NT2/D1 (cell line): ENCODE results near the gene CKAP4.
A peak's percentile ranks its signal among the peaks of the same experiment; 100 is the strongest.

Experiments
- DNase-seq: peaks from one replicate; pipeline ENCODE4 v3.0.0-alpha.2; 2011; ENCODE audit warnings: low read depth, low spot score
- H3K27me3 ChIP-seq: 2 replicates; pipeline ENCODE4 v1.6.0; 2011; ENCODE audit warnings: mild to moderate bottlenecking; ENCODE audit not compliant: insufficient read length, insufficient read depth
- H3K36me3 ChIP-seq: 2 replicates; pipeline ENCODE4 v1.6.1; 2011; ENCODE audit warnings: mild to moderate bottlenecking, low read length, mixed read lengths; ENCODE audit not compliant: insufficient read depth, insufficient read length
- H3K4me1 ChIP-seq: 2 replicates; pipeline ENCODE4 v1.5.1; 2011; ENCODE audit not compliant: insufficient read depth, insufficient read length
- H3K4me3 ChIP-seq: 2 replicates; pipeline ENCODE4 v1.5.1; 2011; ENCODE audit warnings: low read depth; ENCODE audit not compliant: insufficient read length
- H3K9ac ChIP-seq: 2 replicates; pipeline ENCODE4 v1.6.0; 2011; ENCODE audit warnings: low read depth; ENCODE audit not compliant: insufficient read length
- H3K9me3 ChIP-seq: 2 replicates; pipeline ENCODE4 v1.5.1; 2011; ENCODE audit warnings: mild to moderate bottlenecking, low read length; ENCODE audit not compliant: insufficient read depth
- SUZ12 ChIP-seq: IDR thresholded peaks from 2 replicates; pipeline ENCODE4 v1.6.1; 2011; ENCODE audit not compliant: insufficient read length, insufficient read depth; ENCODE audit errors: extremely low read depth
- YY1 ChIP-seq: IDR thresholded peaks from 2 replicates; pipeline ENCODE4 v1.6.1; 2011; ENCODE audit not compliant: insufficient read length, insufficient read depth
- ZNF274 ChIP-seq: IDR thresholded peaks from 2 replicates; pipeline ENCODE4 v1.6.1; 2011; ENCODE audit warnings: mild to moderate bottlenecking, low read depth, low read length

Gene CKAP4

DNA sequence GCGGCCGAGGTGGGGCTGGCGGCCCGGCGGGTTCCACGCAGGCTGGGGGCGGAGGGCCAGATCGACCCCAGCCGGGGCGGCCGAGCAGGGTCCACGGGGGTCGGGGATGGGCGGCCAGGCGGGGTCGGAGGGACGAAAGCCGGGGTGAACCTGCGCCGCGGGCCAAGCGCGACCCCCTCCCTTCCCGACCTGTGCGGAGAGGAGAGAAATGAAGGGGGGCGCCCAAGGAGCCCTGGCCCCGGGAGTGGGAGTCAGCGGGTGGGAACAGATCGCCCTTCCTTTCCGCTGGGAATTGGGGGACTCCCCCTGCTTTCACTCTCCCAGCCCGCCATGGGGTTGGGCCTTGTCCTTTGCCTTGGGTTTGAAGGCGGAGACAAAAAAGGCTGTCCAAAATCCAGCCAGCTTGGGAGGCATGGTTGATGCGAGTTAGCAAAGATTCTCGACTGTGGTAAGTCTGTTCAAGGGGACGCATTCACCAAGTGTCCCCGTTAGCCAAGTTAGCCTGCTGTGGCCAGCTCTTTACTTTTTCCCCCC, 559 bp upstream of the CKAP4 start:
- DNase-seq = no peak
- no peaks in the 10 kb centered on the region for H3K27me3 ChIP-seq
- H3K4me3 ChIP-seq = peak overlapping the region; percentile 76
- peaks cover 27% of the 10 kb centered on the region for H3K36me3 ChIP-seq
- peak overlapping the region; percentile 76 for H3K9ac ChIP-seq
- H3K9me3 ChIP-seq = no peaks in the 10 kb centered on the region
- TF ChIP-seq ZNF274 (no peak), YY1 (no peak), SUZ12 (no peak)
- H3K4me1 ChIP-seq = peaks cover 11% of the 10 kb centered on the region

GRCh38 chr12:106246891-106247673, 738 bp downstream of the CKAP4 start:
- TF ChIP-seq ZNF274 (no peak), SUZ12 (no peak), YY1 (no peak)
- Histone ChIP-seq H3K9ac (peak overlapping the region; percentile 95), H3K4me3 (peak overlapping the region; percentile 76), H3K9me3 (no peaks in the 10 kb centered on the region), H3K27me3 (no peaks in the 10 kb centered on the region), H3K36me3 (peaks cover 40% of the 10 kb centered on the region), H3K4me1 (peaks cover 11% of the 10 kb centered on the region)
- no peak for DNase-seq

DNA sequence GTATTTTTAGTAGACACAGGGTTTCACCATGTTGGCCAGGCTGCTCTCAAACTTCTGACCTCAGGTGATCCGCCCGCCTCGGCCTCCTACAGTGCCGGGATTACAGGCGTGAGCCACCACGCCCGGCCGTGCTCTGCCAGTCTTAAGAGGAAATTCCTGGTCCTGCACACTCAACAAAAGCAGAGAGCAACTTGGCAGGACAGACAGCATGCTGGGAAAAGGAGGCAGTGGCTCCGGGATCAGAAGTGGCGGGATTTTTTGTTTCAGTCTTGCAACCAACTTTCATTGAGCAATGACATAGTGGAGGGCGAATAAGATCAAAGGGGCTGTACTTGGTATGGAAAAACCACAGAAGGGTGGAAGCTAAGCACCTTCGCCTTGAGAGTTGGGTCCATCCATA, 2.1 kb downstream of the CKAP4 start:
- DNase-seq = no peak
- Histone ChIP-seq H3K9me3 (no peaks in the 10 kb centered on the region), H3K4me3 (no peak overlapping the region), H3K4me1 (peaks cover 11% of the 10 kb centered on the region), H3K36me3 (peaks cover 51% of the 10 kb centered on the region), H3K9ac (no peak overlapping the region), H3K27me3 (no peaks in the 10 kb centered on the region)
- TF ChIP-seq SUZ12 = no peak
- no peak for TF ChIP-seq ZNF274
- TF ChIP-seq YY1 = no peak

DNA sequence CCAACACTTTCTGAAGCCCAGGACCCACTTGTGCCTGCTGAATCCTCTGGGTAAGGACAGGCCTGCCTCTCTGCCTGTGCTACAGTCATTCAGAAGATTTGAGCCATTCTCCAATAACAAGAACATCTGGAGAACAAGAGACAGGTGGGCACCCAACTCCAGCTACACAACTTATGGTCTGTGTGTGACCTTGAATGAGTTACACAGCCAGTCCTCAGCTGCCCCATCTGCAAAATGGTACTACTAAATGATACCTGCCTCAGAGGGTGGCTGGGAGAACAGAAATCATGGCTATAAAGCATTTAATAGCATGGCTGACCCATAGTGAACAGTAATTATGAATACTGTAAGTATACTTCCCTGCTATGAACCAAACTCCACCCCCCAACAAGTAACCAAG, 4.2 kb downstream of the CKAP4 start:
- no peak overlapping the region for H3K9ac ChIP-seq
- H3K4me3 ChIP-seq = no peak overlapping the region
- no peak for TF ChIP-seq SUZ12
- no peak for TF ChIP-seq ZNF274
- no peak for TF ChIP-seq YY1
- H3K36me3 ChIP-seq = peaks cover 72% of the 10 kb centered on the region
- H3K27me3 ChIP-seq = no peaks in the 10 kb centered on the region
- DNase-seq = no peak
- peaks cover 9% of the 10 kb centered on the region for H3K4me1 ChIP-seq
- no peaks in the 10 kb centered on the region for H3K9me3 ChIP-seq

GRCh38 chr12:106240821-106241220, 7.0 kb downstream of the CKAP4 start:
- H3K9ac ChIP-seq = no peak overlapping the region
- no peak overlapping the region for H3K4me3 ChIP-seq
- H3K27me3 ChIP-seq = no peaks in the 10 kb centered on the region
- no peak for TF ChIP-seq ZNF274
- TF ChIP-seq SUZ12 = no peak
- no peak for TF ChIP-seq YY1
- no peak for DNase-seq
- peaks cover 6% of the 10 kb centered on the region for H3K4me1 ChIP-seq
- peaks cover 85% of the 10 kb centered on the region for H3K36me3 ChIP-seq
- H3K9me3 ChIP-seq = no peaks in the 10 kb centered on the region

- H3K36me3 ChIP-seq = peaks cover 79% of the 10 kb centered on the region
- DNase-seq = no peak
These were observed 7.9 kb downstream of the CKAP4 start for GRCh38 chr12:106239951-106240335.

GRCh38 chr12:106239241-106239950, 8.4 kb downstream of the CKAP4 start:
- Histone ChIP-seq H3K9ac (no peak overlapping the region), H3K27me3 (no peaks in the 10 kb centered on the region), H3K4me3 (no peak overlapping the region), H3K36me3 (peaks cover 74% of the 10 kb centered on the region), H3K9me3 (no peaks in the 10 kb centered on the region), H3K4me1 (no peaks in the 10 kb centered on the region)
- TF ChIP-seq ZNF274 (no peak), SUZ12 (no peak), YY1 (no peak)
- no peak for DNase-seq

More at GRCh38 chr12:106239951-106240335, 7.9 kb downstream of the CKAP4 start:
- H3K9me3 ChIP-seq = no peaks in the 10 kb centered on the region
- no peak overlapping the region for H3K4me3 ChIP-seq
- no peaks in the 10 kb centered on the region for H3K27me3 ChIP-seq
- peaks cover 2% of the 10 kb centered on the region for H3K4me1 ChIP-seq
- TF ChIP-seq SUZ12 = no peak
- TF ChIP-seq ZNF274 = no peak
- TF ChIP-seq YY1 = no peak
- H3K9ac ChIP-seq = no peak overlapping the region
